SK-N-MC (cell line): Measurements from ENCODE around the gene ALAD.
A peak's percentile ranks its signal among the peaks of the same experiment; 100 is the strongest.
"Not testable (repeated sequence)": the region's sequence is repeated elsewhere in the genome, so short reads cannot be mapped to it uniquely, and the experiment has no call there.

Source experiments
- DNase-seq: peaks from one replicate; pipeline ENCODE4 v3.0.0-alpha.2; 2011; ENCODE audit warnings: low read depth, low spot score
- H3K27ac ChIP-seq: fragments of 200-600 bp; sonication (generic); 2 replicates; pipeline ENCODE4 v1.5.1; 2016; ENCODE audit warnings: mixed run types
- H3K36me3 ChIP-seq: fragments of 200-600 bp; sonication (generic); 2 replicates; pipeline ENCODE4 v1.6.1; 2017; ENCODE audit warnings: antibody characterized with exemption, low read length, mixed read lengths; ENCODE audit not compliant: insufficient read depth
- H3K4me3 ChIP-seq: fragments of 200-600 bp; sonication (generic); 2 replicates; pipeline ENCODE4 v1.5.1; 2016
- H3K9ac ChIP-seq: fragments of 200-600 bp; sonication (generic); 2 replicates; pipeline ENCODE4 v1.8.0; 2017; ENCODE audit warnings: mixed run types, mixed read lengths; ENCODE audit not compliant: insufficient read length
- H3K9me3 ChIP-seq: fragments of 200-600 bp; sonication (generic); 2 replicates; pipeline ENCODE4 v1.6.1; 2017; ENCODE audit warnings: low read depth, mild to moderate bottlenecking, antibody characterized with exemption, low read length, moderate library complexity, mixed read lengths
- EZH2 ChIP-seq: fragments of 200-600 bp; sonication (generic); IDR thresholded peaks from one replicate; pipeline ENCODE4 v1.6.1; 2017; ENCODE audit warnings: antibody characterized with exemption
- FOXP2 ChIP-seq: optimal IDR thresholded peaks from 2 replicates; pipeline ENCODE3; 2011; ENCODE audit warnings: mild to moderate bottlenecking, moderate library complexity; ENCODE audit not compliant: insufficient read depth; ENCODE audit errors: extremely low read length, control extremely low read depth
- POLR2AphosphoS5 ChIP-seq: IDR thresholded peaks from 2 replicates; pipeline ENCODE4 v1.6.1; 2012; ENCODE audit warnings: mild to moderate bottlenecking, low read depth, low read length, borderline replicate concordance

The ALAD gene

DNA sequence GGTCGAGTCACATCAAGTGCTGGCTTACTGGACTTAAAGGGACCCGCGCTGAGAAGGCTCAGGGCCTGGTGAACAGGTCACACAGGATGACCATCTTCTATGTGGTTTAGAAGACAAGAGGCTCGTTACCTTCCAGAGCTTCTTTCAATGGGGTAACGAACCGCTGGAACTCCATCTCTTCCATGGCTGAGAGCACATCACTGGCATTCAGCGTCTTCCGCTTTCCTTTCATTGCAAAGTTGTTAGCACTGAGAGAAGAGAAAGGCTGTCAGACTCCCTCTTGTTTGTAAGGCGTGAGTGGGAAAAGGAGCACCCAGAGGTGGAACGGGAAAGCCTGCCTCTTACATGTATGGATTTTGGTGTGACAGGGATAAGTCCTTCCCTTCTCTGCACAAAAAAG lies 8.4 kb upstream of the ALAD start:
- Histone ChIP-seq H3K36me3 (peaks cover 27% of the 10 kb centered on the region), H3K27ac (peak overlapping the region; percentile 98)
- TF ChIP-seq FOXP2 (no peak), POLR2AphosphoS5 (no peak), EZH2 (no peak)

DNA sequence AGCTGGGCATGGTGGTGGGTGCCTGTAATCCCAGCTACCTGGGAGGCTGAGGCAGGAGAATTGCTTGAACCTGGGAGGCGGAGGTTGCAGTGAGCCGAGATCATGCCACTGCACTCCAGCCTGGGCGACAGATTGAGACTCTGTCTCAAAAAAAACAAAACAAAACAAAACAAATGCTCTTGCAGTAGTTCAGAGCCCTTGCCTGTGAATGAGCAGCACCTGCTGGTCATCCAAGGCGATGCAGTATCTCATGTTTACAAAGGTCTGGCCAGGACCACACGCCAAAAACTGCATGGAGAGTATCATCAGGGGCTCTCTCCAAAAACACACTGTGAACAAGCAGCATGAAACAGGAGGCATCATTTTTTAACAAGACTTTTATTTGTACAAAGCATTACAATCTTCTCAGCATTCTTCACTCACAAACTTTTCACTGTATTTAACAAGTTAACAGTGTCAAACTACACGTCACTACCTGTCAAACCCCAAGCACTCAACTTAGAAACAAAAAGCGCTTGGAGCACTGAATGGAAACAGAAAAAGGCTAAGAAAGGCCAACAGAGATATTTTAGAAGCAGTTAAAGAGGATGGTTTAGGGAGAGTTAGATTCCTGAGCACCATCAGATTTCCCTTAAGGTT lies 5.9 kb upstream of the ALAD start:
- not testable (repeated sequence) for DNase-seq, H3K4me3 ChIP-seq, H3K9ac ChIP-seq, H3K9me3 ChIP-seq
- peak overlapping the region; percentile 44; the same call in 1 of the 2 replicates for H3K27ac ChIP-seq
- H3K36me3 ChIP-seq, result peaks cover 27% of the 10 kb centered on the region

More for the DNA sequence above, 8.4 kb upstream of the ALAD start:
- Histone ChIP-seq H3K9ac (peak overlapping the region; percentile 98), H3K9me3 (no peaks in the 10 kb centered on the region), H3K4me3 (peak overlapping the region; percentile 90)
- DNase-seq, result no peak

DNA sequence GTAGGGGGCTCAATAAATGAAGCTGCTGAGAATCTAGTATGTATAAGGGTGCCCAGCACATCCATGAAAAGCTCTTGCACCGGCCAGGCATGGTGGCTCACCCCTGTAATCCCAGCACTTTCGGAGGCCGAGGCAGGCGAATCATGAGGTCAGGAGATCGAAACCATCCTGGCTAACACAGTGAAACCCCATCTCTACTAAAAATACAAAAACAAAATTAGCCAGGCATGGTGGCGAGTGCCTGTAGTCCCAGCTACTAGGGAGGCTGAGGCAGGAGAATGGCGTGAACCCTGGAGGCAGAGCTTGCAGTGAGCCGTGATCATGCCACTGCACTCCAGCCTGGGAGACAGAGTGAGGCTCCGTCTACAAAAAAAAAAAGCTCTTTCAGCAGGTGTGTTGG lies 5.3 kb upstream of the ALAD start:
- not testable (repeated sequence) for H3K27ac ChIP-seq, H3K9ac ChIP-seq, DNase-seq, H3K9me3 ChIP-seq, H3K4me3 ChIP-seq
- H3K36me3 ChIP-seq, result peaks cover 27% of the 10 kb centered on the region

DNA sequence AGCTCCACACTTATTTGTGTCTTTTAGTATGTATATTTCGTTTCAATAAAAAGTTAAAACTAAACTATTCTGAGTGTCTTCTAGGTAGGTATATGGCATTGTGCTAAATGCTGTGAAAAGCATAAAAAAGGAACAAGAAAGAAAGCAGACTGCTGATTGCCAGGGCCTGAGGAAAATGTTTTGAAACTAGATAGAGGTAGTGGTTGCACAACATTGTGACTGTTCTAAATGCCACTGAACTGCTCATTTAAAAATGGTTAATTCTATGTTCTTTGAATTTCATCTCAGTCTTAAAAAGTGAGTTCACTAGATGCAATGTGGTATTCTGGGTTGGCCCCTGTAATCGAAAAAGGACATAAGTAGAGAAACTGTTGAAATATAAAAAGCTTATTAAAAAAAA lies 2.6 kb upstream of the ALAD start:
- DNase-seq, result no peak
- H3K9ac ChIP-seq, result peak overlapping the region; percentile 20
- H3K27ac ChIP-seq, result no peak overlapping the region
- TF ChIP-seq POLR2AphosphoS5, result no peak
- no peak for TF ChIP-seq EZH2
- TF ChIP-seq FOXP2, result no peak
- H3K4me3 ChIP-seq, result no peak overlapping the region
- H3K36me3 ChIP-seq, result peaks cover 18% of the 10 kb centered on the region
- no peaks in the 10 kb centered on the region for H3K9me3 ChIP-seq

DNA sequence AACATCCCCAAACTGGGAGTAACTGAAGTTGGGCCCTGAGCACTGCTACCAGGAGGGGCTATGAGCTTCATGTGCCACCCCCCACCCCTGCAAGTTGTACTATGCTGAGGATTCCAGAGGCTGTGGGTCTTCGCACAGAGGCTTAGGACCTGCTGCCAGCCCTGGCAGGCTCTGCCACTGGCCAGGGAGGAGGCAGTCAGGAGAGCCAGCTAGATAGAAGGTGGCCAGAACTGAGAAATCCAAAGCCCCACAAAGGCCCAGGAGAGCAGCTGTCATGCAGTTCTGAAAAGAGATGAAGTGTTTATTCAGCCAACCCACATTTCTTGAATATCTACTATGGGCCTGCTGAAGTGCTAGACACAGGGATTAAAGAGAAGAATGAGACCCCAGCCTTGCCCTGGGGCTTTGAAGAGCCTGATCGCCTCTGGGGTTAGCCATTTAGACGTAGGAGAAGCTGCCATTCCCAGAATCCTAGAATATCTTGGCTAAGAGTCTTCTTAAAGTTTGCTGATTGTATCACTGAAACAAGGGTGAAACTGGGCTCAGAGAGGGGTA lies 1.4 kb downstream of the ALAD start:
- H3K9me3 ChIP-seq, result no peaks in the 10 kb centered on the region
- H3K36me3 ChIP-seq, result no peaks in the 10 kb centered on the region
- H3K4me3 ChIP-seq, result no peak overlapping the region
- no peak overlapping the region for H3K9ac ChIP-seq
- TF ChIP-seq EZH2 (no peak), FOXP2 (no peak), POLR2AphosphoS5 (no peak)
- no peak overlapping the region for H3K27ac ChIP-seq
- DNase-seq, result no peak

DNA sequence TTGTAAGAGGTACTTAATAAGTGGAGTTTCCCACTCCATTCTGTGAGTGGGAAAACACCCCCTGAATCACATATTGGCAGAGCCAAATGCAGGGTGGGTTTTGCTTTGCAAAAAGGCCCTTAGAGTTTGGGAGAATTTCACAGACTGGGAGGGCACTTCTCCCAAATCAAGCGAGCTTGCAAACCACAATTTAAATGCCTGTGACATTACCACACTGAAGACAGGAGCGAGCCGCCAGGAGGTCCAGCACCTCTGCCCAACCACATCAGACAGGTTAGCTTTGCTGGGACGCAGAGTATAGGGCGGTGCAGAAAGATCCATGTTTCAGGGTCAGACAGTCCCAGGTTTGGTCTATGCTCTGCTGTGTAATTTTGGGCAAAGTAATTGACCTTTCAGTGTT lies 2.3 kb downstream of the ALAD start:
- no peaks in the 10 kb centered on the region for H3K9me3 ChIP-seq
- no peak overlapping the region for H3K27ac ChIP-seq
- no peak overlapping the region for H3K9ac ChIP-seq
- no peak overlapping the region for H3K4me3 ChIP-seq
- no peak for DNase-seq
- TF ChIP-seq EZH2, result no peak
- TF ChIP-seq FOXP2, result no peak
- TF ChIP-seq POLR2AphosphoS5, result no peak
- no peaks in the 10 kb centered on the region for H3K36me3 ChIP-seq

DNA sequence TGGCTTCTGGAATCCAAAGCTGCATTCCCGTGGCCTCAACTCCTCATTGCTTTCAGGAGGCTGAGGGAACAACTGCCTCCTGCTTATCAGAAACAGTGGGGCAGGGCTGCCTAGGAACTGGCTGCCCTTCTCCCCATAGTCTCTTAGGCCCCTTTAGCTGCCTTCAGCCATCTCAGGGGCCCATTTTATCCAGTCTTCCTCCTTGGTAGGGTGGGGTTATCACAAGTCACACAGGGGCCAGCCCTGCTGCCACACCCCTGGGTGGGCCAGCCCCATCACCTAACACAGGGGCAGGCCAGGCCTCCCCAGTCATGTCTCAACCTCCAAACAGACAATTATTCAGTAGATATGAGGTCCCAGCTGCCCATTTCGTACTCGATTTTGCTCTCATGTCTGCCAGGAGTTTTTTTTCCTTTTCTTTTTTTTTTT lies 3.9 kb downstream of the ALAD start:
- Histone ChIP-seq H3K9me3 (no peaks in the 10 kb centered on the region), H3K36me3 (peaks cover 2% of the 10 kb centered on the region; the same call in 1 of the 2 replicates), H3K27ac (no peak overlapping the region), H3K4me3 (no peak overlapping the region), H3K9ac (no peak overlapping the region)
- TF ChIP-seq POLR2AphosphoS5 (no peak), EZH2 (no peak), FOXP2 (no peak)
- DNase-seq, result no peak

DNA sequence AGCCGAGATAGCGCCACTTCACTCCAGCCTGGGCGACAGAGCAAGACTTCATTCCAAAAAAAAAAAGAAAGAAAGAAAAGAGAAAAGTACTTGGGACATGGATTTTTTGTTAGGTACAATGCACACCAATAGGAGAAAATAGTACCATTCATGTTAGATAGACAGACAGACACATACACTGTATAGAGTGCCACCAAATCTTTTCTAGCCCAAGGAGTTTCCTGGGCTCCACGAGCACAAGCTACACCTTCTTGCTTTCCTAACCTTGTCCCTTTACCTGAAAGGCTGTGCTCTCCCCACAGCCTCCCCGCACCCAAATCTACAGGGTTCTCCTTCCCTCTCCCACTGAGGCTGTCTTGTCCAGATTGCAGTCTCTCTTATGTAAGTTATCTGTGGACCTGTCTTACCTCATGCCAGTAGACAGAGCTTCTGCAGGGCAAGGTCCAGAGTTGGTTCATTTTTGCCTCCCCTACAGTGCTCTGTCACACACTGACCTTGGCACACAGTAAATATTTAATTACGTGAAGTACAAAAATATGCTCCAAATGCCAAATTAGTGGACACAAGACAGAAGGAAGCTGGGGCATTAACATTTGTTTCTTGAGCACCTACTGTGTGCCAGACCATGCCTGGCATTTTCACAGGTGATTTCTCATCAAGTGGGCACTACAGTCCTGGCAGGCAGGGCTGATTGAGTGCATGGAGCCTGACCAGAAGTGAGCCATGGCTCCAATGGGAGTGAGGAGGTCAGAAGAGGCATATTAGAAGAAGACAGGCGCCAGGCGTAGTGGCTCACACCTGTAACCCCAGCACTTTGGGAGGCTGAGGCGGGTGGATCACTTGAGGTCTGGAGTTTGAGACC lies 5.9 kb downstream of the ALAD start:
- TF ChIP-seq FOXP2 (no peak), EZH2 (no peak), POLR2AphosphoS5 (no peak)
- H3K4me3 ChIP-seq, result no peak overlapping the region
- H3K36me3 ChIP-seq, result peaks cover 5% of the 10 kb centered on the region; the same call in 1 of the 2 replicates
- H3K27ac ChIP-seq, result no peak overlapping the region
- DNase-seq, result no peak
- H3K9me3 ChIP-seq, result no peaks in the 10 kb centered on the region
- no peak overlapping the region for H3K9ac ChIP-seq
